ENCODE results near the gene LIN9. TPM values are rescaled to one million over a fixed set of nuclear protein-coding genes. Genes with fewer than 3 reads are reported as not detected.
"Not testable (repeated sequence)": the region's sequence is repeated elsewhere in the genome, so short reads cannot be mapped to it uniquely, and the experiment has no call there.

The LIN9 gene
- total RNA-seq, 2 experiments from 2014 or later = 10.4 to 11.5 TPM

DNA sequence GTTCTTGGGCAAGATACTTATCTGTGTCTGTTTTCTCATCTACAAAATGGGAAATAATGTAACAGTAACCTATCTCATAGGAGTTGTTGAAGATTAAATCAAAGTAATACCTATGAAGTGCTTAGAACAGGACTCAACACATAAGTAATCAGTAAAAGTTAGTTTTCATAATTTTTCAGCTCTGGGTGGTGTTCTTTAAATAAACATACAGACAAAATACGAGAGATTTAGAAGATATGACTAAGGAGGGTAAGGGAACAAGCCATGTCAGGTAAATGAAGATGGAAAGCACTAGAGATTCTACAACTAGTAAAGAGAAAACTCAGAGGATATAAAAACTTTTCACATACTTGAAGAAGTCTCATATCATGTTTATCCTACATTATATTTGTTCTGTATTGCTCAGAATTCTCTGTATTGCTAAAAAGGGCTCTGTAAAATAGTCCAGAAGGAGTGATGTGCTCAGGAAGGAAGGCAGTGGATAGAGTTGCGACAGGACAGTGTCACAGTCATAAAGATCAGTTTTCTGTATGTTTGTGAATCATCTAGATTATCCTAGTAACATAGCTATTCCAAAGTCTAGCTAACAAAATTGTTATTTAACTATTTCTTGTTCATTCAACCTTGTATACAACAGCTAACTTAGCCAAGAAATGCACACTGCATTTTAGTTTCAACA, 16.0 kb downstream of the LIN9 start:
- H3K27me3 Mint-ChIP-seq = no peaks in the 10 kb centered on the region
- H3K36me3 Mint-ChIP-seq (ENCODE audit: low read depth) = peaks cover 31% of the 10 kb centered on the region

DNA sequence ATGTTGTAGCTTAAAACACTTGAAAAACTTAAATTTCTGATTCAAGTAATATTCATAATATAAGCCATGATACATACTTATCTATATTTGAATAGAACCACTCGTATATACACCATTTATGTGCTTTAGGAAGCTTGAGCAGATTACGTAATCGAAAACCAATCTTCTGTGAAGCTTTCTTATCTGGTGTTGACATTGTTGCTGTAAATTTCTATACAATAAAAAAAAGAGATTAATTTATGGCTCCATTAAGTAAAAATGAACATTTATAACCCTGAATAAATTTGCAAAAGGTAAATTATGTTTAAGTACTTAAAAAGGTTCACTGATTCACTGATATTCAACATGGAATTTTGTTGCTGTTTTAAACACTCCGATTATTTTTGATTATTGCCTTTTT, 21.4 kb downstream of the LIN9 start:
- H3K27ac Mint-ChIP-seq = no peak overlapping the region
- H3K27me3 Mint-ChIP-seq = no peaks in the 10 kb centered on the region
- no peaks in the 10 kb centered on the region for H3K9me3 Mint-ChIP-seq
- ChIA-PET POLR2A (interaction anchor here (0.6 kb wide), 1 partner anchor 11 kb away, joined by 4 read pairs; no protein-coding TSS in a partner anchor), CTCF (no interaction called here)
- H3K36me3 Mint-ChIP-seq (ENCODE audit: low read depth) = peaks cover 19% of the 10 kb centered on the region
- H3K4me3 Mint-ChIP-seq = no peak overlapping the region
- no peaks in the 10 kb centered on the region for H3K4me1 Mint-ChIP-seq
- no peak for DNase-seq

More for the DNA sequence above, 16.0 kb downstream of the LIN9 start:
- Mint-ChIP-seq H3K9me3 (no peaks in the 10 kb centered on the region), H3K4me3 (no peak overlapping the region), H3K4me1 (no peaks in the 10 kb centered on the region), H3K27ac (no peak overlapping the region)
- CTCF ChIA-PET = interaction anchor here (1.1 to 1.3 kb wide), 3 partner anchors 9 to 40 kb away, joined by 3 read pairs; no protein-coding TSS in a partner anchor
- no peak for DNase-seq
- POLR2A ChIA-PET = interaction anchor here (1.2 to 1.7 kb wide), 2 partner anchors 9 to 14 kb away, joined by 3 to 4 read pairs; no protein-coding TSS in a partner anchor

DNA sequence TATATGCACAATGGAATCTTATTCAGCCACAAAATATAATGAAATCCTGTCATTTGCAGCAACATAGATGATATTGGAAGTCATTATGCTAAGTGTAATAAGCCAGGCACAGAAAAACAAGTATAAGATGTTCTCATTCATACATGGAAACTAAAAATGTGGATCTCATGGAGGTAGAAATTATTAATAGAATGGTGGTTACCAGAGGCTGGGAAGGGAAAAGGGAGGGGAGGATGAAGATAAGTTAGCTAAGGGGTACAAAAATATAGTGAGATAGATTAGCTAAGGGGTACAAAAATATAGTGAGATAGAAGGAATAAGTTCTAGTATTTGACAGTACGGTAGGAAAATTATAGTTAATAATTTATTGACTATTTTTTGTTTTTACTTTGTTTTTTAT, 27.9 kb downstream of the LIN9 start:
- POLR2A ChIA-PET = no interaction called here
- no peaks in the 10 kb centered on the region for H3K27me3 Mint-ChIP-seq
- H3K36me3 Mint-ChIP-seq (ENCODE audit: low read depth) = peaks cover 18% of the 10 kb centered on the region
- no peaks in the 10 kb centered on the region for H3K9me3 Mint-ChIP-seq
- CTCF ChIA-PET = interaction anchor here (1.4 kb wide), 1 partner anchor 155 kb away, joined by 3 read pairs; no protein-coding TSS in a partner anchor
- H3K4me1 Mint-ChIP-seq = no peaks in the 10 kb centered on the region
- H3K27ac Mint-ChIP-seq = no peak overlapping the region
- no peak for DNase-seq
- no peak overlapping the region for H3K4me3 Mint-ChIP-seq

DNA sequence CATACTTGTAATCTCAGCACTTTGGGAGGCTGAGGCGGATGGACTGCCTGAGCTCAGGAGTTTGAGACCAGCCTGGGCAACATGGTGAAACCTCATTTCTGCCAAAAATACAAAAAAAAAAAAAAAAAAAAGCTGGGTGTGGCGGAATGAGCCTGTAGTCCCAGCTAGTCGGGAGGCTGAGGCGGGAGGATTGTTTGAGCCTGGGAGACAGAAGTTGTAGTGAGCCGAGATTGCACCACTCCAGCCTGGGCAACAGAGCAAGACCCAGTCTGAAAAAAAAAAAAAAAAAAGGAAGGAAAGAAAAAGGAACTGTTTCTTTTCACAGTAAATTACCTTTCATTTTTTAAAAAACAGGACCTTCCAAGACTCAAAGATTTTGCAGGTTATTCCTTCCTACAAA, 29.5 kb downstream of the LIN9 start:
- ChIA-PET CTCF (interaction anchor here (0.7 to 1.4 kb wide), 3 partner anchors 54 to 744 kb away, joined by 3 to 7 read pairs (median 3); no protein-coding TSS in a partner anchor), POLR2A (interaction anchor here (1.0 to 1.1 kb wide), 2 partner anchors 13 to 30 kb away, joined by 4 read pairs; no protein-coding TSS in a partner anchor)
- DNase-seq = no peak
- Mint-ChIP-seq H3K4me1 (no peaks in the 10 kb centered on the region), H3K9me3 (no peaks in the 10 kb centered on the region), H3K4me3 (no peak overlapping the region), H3K36me3 (ENCODE audit: low read depth) (peaks cover 18% of the 10 kb centered on the region), H3K27ac (no peak overlapping the region), H3K27me3 (no peaks in the 10 kb centered on the region)

DNA sequence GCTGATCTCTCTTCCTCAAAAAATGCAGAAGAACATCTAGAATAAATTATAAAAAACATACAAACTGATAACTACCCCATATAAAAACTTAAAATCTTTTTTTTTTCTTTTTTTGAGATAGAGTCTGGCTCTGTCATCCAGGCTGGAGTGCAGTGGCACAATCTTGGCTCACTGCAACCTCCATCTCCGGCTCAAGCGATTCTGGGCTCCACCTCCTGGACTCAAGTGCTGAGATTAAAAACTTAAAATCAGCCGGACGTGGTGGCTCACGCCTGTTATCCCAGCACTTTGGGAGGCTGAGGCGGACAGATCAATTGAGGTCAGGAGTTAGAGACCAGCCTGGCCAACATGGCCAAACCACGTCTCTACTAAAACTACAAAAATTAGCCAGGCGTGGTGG, 31.1 kb downstream of the LIN9 start:
- CTCF ChIA-PET = no interaction called here
- no peaks in the 10 kb centered on the region for H3K27me3 Mint-ChIP-seq
- H3K36me3 Mint-ChIP-seq (ENCODE audit: low read depth) = peaks cover 22% of the 10 kb centered on the region
- no peak for DNase-seq
- no peaks in the 10 kb centered on the region for H3K4me1 Mint-ChIP-seq
- H3K27ac Mint-ChIP-seq = no peak overlapping the region
- H3K4me3 Mint-ChIP-seq = no peak overlapping the region
- no peaks in the 10 kb centered on the region for H3K9me3 Mint-ChIP-seq
- POLR2A ChIA-PET = no interaction called here

DNA sequence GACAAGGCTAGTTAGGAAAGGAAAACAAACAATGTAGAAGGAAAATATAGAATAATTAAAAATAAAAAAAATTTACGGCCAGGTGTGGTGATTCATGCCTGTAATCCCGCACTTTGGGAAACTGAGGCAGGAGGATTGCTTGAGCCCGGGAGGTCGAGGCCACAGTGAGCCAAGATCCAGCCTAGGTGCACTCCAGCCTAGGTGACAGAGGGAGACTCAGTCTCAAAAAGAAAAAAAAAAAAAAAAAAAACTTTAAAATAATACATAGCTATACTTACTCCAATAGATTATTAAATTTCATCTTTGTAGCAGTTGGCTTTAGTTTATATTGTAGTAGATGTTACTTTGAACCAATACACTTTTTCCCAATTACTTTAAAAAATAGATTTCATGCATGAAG, 32.0 kb downstream of the LIN9 start:
- H3K4me1 Mint-ChIP-seq = no peaks in the 10 kb centered on the region
- H3K27me3 Mint-ChIP-seq = no peaks in the 10 kb centered on the region
- peaks cover 20% of the 10 kb centered on the region for H3K36me3 Mint-ChIP-seq (ENCODE audit: low read depth)
- CTCF ChIA-PET = no interaction called here
- H3K9me3 Mint-ChIP-seq = no peaks in the 10 kb centered on the region
- POLR2A ChIA-PET = no interaction called here
- DNase-seq = no peak
- no peak overlapping the region for H3K4me3 Mint-ChIP-seq
- H3K27ac Mint-ChIP-seq = no peak overlapping the region

DNA sequence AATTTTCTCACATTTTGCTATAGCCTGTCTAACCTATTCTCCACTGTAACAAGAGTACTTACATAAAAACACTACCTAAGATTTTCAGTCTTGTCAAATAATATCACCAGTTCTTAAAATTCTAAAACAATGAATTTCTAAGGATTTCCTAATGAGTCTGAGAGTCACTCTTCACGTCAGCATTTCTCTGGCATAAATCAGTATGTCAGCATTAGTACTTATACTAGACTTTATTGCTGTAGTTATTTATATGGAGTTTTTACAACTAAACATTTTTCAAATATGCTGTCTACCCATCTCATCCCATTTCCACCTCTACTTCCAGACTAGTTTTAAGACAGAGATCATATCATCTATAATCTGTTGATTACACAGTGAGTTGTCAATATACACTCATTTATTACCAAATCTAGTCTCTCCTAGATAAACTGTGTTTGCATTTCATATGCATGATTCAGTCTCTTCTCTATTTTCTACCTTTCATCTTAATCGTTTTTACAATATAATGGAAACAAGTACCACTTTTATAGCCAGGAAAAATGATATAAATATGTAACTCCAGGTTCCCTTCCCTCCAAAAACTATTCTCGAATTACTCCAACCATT, 32.8 kb downstream of the LIN9 start:
- POLR2A ChIA-PET = no interaction called here
- no peaks in the 10 kb centered on the region for H3K9me3 Mint-ChIP-seq

DNA sequence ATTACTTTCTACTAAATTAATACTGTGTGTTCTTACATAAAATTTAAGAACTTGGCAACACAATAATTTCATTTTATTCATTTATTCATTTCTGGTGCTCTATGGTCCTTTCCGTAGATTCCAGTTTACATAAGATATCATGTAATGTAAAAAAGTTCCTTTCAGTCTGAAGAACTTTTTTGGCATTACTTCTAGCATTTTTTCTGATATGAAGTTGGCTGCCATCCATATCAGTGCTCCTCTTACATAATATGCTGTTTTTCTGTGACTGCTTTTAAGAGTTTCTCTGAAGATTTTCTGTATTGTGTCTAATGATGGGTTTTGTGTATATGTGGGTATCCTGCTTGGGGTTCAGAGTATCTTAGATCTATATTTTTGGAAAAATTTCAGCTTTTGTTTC, 34.8 kb downstream of the LIN9 start:
- Mint-ChIP-seq H3K27ac (no peak overlapping the region), H3K4me1 (no peaks in the 10 kb centered on the region), H3K9me3 (no peaks in the 10 kb centered on the region), H3K4me3 (no peak overlapping the region), H3K27me3 (no peaks in the 10 kb centered on the region), H3K36me3 (ENCODE audit: low read depth) (peaks cover 15% of the 10 kb centered on the region)
- CTCF ChIA-PET = no interaction called here
- DNase-seq = no peak
- POLR2A ChIA-PET = interaction anchor here (0.7 kb wide), 1 partner anchor 54 kb away, joined by 3 read pairs; no protein-coding TSS in a partner anchor

More for the DNA sequence above, 32.8 kb downstream of the LIN9 start:
- no peak overlapping the region for H3K27ac Mint-ChIP-seq
- DNase-seq = no peak
- CTCF ChIA-PET = no interaction called here
- no peaks in the 10 kb centered on the region for H3K27me3 Mint-ChIP-seq
- H3K4me1 Mint-ChIP-seq = no peaks in the 10 kb centered on the region
- H3K36me3 Mint-ChIP-seq (ENCODE audit: low read depth) = peaks cover 17% of the 10 kb centered on the region
- H3K4me3 Mint-ChIP-seq = no peak overlapping the region

DNA sequence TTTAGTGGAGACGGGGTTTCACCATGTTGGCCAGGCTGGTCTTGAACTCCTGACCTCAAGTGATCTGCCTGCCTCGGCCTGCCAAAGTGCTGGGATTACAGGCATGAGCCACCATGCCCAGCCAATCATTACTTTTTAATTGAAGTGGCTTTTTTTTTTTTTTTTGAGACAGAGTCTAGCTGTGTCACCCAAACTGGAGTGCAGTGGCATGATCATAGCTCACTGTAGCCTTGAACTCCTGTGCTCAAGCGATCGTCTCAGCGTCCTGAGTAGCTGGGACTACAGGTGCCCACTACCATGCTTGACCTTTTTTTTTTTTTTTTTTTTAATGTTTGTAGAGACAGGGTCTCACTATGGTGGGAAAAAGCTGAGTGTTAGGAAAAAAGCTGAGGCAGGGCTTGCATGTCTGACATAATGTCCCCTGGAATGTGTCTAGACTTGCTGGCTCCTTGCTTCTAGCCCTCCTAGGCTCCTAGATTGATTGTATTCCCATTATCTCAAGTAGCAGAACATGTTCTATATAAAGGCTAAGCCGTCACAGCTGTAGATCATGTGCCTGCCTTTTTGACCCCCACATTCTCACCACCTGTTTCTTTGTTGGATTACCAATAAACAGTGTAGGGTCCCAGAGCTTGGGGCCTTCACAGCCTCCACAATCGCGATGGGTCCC, 36.6 kb downstream of the LIN9 start:
- H3K9me3 Mint-ChIP-seq, H3K27ac Mint-ChIP-seq, H3K27me3 Mint-ChIP-seq, DNase-seq, H3K4me3 Mint-ChIP-seq, POLR2A ChIA-PET, H3K4me1 Mint-ChIP-seq: not testable (repeated sequence)
- H3K36me3 Mint-ChIP-seq (ENCODE audit: low read depth) = peaks cover 15% of the 10 kb centered on the region
- CTCF ChIA-PET = interaction anchor here (0.7 kb wide), 1 partner anchor 315 kb away, joined by 3 read pairs; no protein-coding TSS in a partner anchor

DNA sequence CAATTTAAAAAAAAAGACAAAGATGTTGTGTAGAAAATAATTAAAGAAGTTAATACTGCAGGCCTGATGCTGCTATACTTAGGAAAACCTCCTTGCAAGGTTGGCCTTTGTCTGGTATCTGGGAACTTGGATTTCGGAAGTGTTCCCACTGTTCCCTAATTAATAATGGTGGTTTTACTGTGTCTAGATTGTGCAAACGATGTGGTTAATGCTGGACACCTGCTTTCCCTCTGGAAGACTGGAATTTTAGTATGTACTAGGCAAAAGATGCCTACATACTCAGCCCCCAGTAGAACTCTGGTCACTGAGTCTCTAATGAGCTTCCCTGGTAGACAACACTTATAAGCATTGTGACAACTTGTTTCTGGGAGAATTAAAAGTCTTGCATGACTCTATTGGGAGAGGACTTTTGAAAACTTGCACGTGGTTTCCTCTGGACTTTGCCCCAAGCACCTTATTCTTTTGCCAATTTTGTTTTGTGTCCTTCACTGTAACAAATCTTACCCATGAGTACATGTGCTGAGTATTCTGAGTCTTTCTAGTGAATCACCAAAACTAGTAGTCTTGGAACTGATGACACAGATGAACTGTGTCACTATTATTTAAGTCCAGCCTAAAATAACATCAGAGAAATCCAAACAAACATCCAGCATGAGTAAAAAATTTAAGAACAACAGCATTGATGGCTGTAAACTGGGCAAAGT, 40.4 kb downstream of the LIN9 start:
- POLR2A ChIA-PET = no interaction called here
- no peaks in the 10 kb centered on the region for H3K27me3 Mint-ChIP-seq
- CTCF ChIA-PET = no interaction called here
- no peak overlapping the region for H3K27ac Mint-ChIP-seq
- no peak overlapping the region for H3K4me3 Mint-ChIP-seq
- no peaks in the 10 kb centered on the region for H3K9me3 Mint-ChIP-seq
- DNase-seq = no peak
- peaks cover 7% of the 10 kb centered on the region for H3K36me3 Mint-ChIP-seq (ENCODE audit: low read depth)
- no peaks in the 10 kb centered on the region for H3K4me1 Mint-ChIP-seq

DNA sequence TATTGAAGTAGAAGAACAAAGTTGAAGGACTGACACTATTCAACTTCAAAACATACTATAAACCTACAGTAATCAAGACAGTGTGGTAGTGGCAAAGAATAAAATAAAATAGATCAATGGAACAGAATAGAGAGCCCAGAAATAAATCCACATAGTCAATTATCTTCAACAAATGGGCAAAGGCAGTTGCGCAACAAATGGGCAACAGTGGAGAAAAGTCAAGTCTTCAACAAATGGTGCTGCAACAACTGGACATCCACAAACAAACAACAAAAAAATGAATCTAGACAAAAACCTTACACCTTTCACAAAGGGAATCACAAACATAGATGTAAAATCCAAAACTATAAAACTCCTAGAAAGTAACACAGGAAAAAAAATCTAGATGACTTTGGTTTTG, 47.1 kb downstream of the LIN9 start:
- DNase-seq = no peak
- no peak overlapping the region for H3K27ac Mint-ChIP-seq
- H3K4me3 Mint-ChIP-seq = no peak overlapping the region
- no peaks in the 10 kb centered on the region for H3K4me1 Mint-ChIP-seq
- POLR2A ChIA-PET = no interaction called here
- peaks cover 45% of the 10 kb centered on the region for H3K36me3 Mint-ChIP-seq (ENCODE audit: low read depth)
- no peaks in the 10 kb centered on the region for H3K27me3 Mint-ChIP-seq
- CTCF ChIA-PET = no interaction called here
- H3K9me3 Mint-ChIP-seq = peaks cover 17% of the 10 kb centered on the region

DNA sequence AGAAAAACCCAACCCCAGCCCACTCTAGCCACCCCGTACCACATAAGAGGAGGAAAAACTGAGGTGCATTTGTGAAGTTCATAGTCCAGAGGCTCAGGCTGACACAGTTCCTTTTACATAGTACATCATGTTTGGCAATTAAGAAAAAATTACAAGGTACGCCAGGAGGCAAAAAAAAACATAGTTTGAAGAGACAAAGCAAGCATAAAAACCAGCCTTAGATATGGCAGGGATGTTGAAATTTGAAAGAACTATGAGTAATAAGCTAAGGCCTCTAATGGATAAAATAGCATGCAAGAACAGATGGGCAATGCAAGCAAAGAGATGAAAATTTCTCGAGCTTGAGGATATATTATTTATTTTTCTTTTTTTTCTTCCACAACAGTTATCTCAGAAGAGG, 53.6 kb downstream of the LIN9 start:
- no peak overlapping the region for H3K4me3 Mint-ChIP-seq
- H3K4me1 Mint-ChIP-seq = no peaks in the 10 kb centered on the region
- no peak overlapping the region for H3K27ac Mint-ChIP-seq
- peaks cover 8% of the 10 kb centered on the region for H3K9me3 Mint-ChIP-seq
- no peak for DNase-seq
- peaks cover 18% of the 10 kb centered on the region for H3K36me3 Mint-ChIP-seq (ENCODE audit: low read depth)
- ChIA-PET POLR2A (interaction anchor here (1.0 kb wide), 1 partner anchor 9 kb away, joined by 3 read pairs; no protein-coding TSS in a partner anchor), CTCF (no interaction called here)
- no peaks in the 10 kb centered on the region for H3K27me3 Mint-ChIP-seq

DNA sequence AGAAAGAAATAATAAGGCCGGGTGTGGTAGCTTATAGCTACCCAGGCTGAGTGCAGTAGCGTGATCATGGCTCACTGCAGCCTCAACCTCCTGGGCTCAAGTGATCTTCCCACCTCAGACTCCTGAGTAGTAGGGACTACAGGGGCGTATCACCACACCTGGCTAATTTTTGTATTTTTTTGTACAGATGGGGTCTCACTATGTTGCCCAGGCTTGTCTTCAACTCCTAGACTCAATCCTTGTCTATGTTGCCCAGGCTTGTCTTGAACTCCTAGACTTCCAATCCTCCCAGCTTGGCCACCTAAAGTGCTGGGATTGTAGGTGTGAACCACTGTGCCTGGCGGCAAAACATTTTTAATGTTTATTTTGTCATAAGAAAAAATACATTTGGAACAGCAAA, 55.0 kb downstream of the LIN9 start:
- ChIA-PET CTCF (interaction anchor here (0.6 kb wide), 1 partner anchor 52 kb away, joined by 3 read pairs; no protein-coding TSS in a partner anchor), POLR2A (no interaction called here)
- Mint-ChIP-seq H3K36me3 (ENCODE audit: low read depth) (peaks cover 15% of the 10 kb centered on the region), H3K4me3 (no peak overlapping the region), H3K9me3 (no peaks in the 10 kb centered on the region), H3K4me1 (no peaks in the 10 kb centered on the region), H3K27ac (no peak overlapping the region), H3K27me3 (no peaks in the 10 kb centered on the region)
- no peak for DNase-seq
